Breast epithelium (tissue), 4 donors: ENCODE data around the gene KRTCAP2. TPM values are rescaled to one million over a fixed set of nuclear protein-coding genes. Genes with fewer than 3 reads are reported as not detected.

Source experiments
- DNase-seq, 2 donors: peaks; one replicate each; pipeline ENCODE4 v3.0.0-alpha.2; 2019; ENCODE audit warnings: low spot score in 2 of 2
- H3K27ac ChIP-seq, 2 donors: fragments of 200-600 bp; sonication (generic) in 1 of 2; one replicate each; pipeline ENCODE4 v1.5.1; 2016 to 2019; ENCODE audit warnings: mild to moderate bottlenecking in 1 of 2
- H3K27me3 ChIP-seq, 2 donors: fragments of 200-600 bp; sonication (generic) in 1 of 2; one replicate each; pipeline versions ENCODE4 v1.5.1 to v1.6.0; 2017 to 2019; ENCODE audit warnings: control low read depth in 1 of 2, mild to moderate bottlenecking in 1 of 2
- H3K36me3 ChIP-seq: fragments of 200-600 bp; one replicate; pipeline ENCODE4 v1.5.1; 2019
- H3K4me1 ChIP-seq, 2 donors: fragments of 200-600 bp; sonication (generic); one replicate each; pipeline ENCODE4 v1.5.1; 2016 to 2019; ENCODE audit warnings: control low read depth in 1 of 2
- H3K4me3 ChIP-seq, 3 donors: fragments of 200-600 bp; sonication (generic); 1 replicate in 2 of 3; 2 replicates in 1 of 3; pipeline ENCODE4 v1.5.1; 2016 to 2019; ENCODE audit warnings: mild to moderate bottlenecking in 3 of 3, moderate library complexity in 2 of 3
- H3K9me3 ChIP-seq, 2 donors: fragments of 200-600 bp; sonication (generic) in 1 of 2; one replicate each; pipeline ENCODE4 v1.5.1; 2016 to 2019; ENCODE audit warnings: control low read depth in 1 of 2
- CTCF ChIP-seq, 3 donors: fragments of 450-650 bp; IDR thresholded peaks; one replicate each; pipeline ENCODE4 v1.5.1; 2016 to 2017; ENCODE audit warnings: antibody characterized with exemption in 3 of 3, mild to moderate bottlenecking in 3 of 3, moderate library complexity in 3 of 3
- POLR2A ChIP-seq: fragments of 450-650 bp; IDR thresholded peaks from one replicate; pipeline ENCODE4 v1.6.1; 2016; ENCODE audit warnings: antibody characterized with exemption, mild to moderate bottlenecking, moderate library complexity
- POLR2AphosphoS5 ChIP-seq, 3 donors: sonication (generic); formaldehyde crosslinking; IDR thresholded peaks; one replicate each; pipeline ENCODE4 v1.6.1; 2017; ENCODE audit warnings: antibody characterized with exemption in 3 of 3
- intact Hi-C: fragments of 100-400 bp; cut with DNase I; formaldehyde crosslinking; loops from one replicate; pipeline ENCODE4 v1.15.1; 2023; ENCODE audit warnings: low total_unique reads
- total RNA-seq, 3 donors: library from RNA; depleted of rRNA; stranded (reverse); fragments of >200 nt; gene quantifications; one replicate each; pipeline ENCODE4 v1.1.0, GENCODE V29; 2016

KRTCAP2 gene
- total RNA-seq, 3 donors from 2014 or later = 104 to 147 (median 131) TPM

DNA sequence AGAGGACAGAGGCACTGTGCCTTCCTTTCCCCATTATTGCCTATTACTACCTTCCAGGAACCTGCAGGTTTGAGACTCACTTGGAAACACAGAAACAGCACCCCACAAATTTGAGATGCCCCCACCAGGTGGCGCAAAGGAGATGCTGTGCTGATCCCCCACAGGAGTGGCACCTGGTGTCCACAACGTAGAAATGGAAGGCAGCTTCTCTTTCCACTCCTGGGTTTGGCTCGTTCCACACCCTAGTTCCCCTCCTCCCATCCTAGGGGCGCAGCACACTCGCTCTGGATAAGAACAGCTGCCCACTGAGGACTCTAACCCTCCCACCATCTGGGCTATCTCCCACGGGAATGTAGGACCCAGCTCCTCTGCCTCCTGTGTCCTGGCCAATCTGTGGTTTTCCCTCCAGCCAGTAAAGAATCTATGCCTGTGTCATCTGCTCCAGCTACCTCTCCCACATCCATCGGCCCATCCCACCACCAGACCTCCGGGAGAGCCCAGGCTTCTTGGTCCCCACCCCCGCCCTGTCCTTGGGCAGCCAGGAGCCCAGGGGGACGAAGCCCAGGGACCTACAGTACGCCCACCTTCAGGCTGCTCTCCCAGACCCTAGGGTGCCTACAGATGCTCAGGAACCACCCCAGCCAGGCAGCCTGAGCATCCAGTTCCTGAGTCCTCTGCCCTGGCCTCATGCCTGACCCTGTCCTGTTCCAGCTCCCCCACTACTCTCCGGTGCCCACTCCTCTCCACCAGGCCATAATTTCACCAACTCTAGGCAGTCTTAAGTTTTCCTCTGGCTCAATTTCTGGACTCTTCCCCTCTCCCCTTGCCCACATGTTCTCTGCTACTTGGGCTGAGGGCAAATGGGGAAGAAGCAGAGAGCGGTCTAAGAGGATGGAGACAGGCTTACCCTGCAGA, 34.0 kb upstream of the KRTCAP2 start:
- intact Hi-C loops = no loop called here
- H3K4me3 ChIP-seq = peak overlapping the region; percentile 69 to 87 (median 78)
- no peaks in the 10 kb centered on the region for H3K9me3 ChIP-seq
- H3K36me3 ChIP-seq = no peaks in the 10 kb centered on the region
- TF ChIP-seq POLR2AphosphoS5 (IDR thresholded peaks at IDR 0.05) (peak in 1 of 3 donors; percentile 36), CTCF (IDR thresholded peaks at IDR 0.05) (peak; percentile 86 to 96 (median 92)), POLR2A (no peak)
- no peaks in the 10 kb centered on the region for H3K27me3 ChIP-seq
- peak; percentile 88 to 92 for DNase-seq
- peaks cover 8 to 20% of the 10 kb centered on the region in 2 donors for H3K4me1 ChIP-seq
- peak overlapping the region; percentile 100 for H3K27ac ChIP-seq

DNA sequence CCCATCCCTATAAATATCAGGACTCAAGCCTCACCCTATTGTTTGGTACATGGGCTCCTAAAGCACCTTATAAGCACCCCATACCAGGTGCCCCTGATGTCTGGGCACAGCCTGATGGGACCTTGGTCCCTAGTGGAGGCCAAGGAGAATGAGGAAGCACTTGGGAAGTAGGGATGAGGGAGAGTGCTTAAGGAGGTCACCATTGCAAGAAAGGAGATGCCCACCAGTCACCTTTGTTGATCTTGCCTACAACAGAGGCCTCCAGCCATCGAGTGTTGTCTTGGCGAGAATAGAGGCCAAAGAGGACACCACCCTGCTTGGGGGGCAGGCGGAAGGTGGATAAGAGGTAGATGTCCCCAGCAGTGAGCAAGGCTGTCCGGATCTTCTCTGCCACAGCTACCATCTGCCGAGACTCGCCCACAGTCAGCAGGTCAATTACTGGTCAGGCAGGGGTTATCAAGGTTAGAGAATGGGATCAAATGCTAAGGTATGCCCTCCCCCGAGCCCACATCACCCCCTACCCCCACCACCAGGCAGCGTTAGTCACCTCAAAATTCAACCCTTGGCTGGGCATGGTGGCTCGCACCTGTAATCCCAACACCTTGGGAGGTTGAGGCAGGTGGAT, 33.0 kb upstream of the KRTCAP2 start:
- H3K4me1 ChIP-seq = peaks cover 8 to 20% of the 10 kb centered on the region in 2 donors
- no peaks in the 10 kb centered on the region for H3K36me3 ChIP-seq
- H3K27ac ChIP-seq = peak overlapping the region in 1 of 2 donors; percentile 58
- no peak overlapping the region for H3K4me3 ChIP-seq
- no peaks in the 10 kb centered on the region for H3K27me3 ChIP-seq
- no peaks in the 10 kb centered on the region for H3K9me3 ChIP-seq
- intact Hi-C loops = no loop called here
- TF ChIP-seq POLR2A (no peak), CTCF (IDR thresholded peaks at IDR 0.05) (no peak), POLR2AphosphoS5 (IDR thresholded peaks at IDR 0.05) (no peak)
- DNase-seq = no peak

DNA sequence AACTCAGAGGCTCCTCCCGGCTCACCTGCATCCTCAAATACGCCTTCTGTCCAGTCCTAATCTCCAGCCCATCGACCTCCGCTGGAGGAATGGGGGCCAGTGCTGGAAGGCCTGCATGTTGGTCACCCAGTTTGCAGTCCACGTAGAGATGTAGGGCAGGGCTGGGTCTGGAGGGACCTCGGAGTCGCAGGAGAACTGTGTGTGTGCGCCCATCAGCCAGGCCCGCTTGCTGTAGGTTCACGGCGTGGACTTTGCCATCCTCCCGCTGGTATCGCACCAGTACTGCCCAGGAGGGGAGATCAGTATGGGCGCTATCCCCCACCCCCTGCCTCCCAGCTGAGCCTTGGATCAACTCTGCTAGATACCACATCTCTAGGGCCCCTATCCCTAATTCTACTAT, 31.9 kb upstream of the KRTCAP2 start:
- no peaks in the 10 kb centered on the region for H3K9me3 ChIP-seq
- H3K4me1 ChIP-seq = peaks cover 8 to 20% of the 10 kb centered on the region in 2 donors
- H3K4me3 ChIP-seq = no peak overlapping the region
- TF ChIP-seq CTCF (IDR thresholded peaks at IDR 0.05) = no peak
- intact Hi-C loops = no loop called here
- DNase-seq = no peak
- no peaks in the 10 kb centered on the region for H3K27me3 ChIP-seq
- no peaks in the 10 kb centered on the region for H3K36me3 ChIP-seq
- H3K27ac ChIP-seq = no peak overlapping the region

- TF ChIP-seq POLR2A = no peak
- TF ChIP-seq CTCF (IDR thresholded peaks at IDR 0.05) = no peak
- no peak for TF ChIP-seq POLR2AphosphoS5 (IDR thresholded peaks at IDR 0.05)
- intact Hi-C loops = no loop called here
- Histone ChIP-seq H3K4me1 (peaks cover 8 to 10% of the 10 kb centered on the region in 2 donors), H3K4me3 (no peak overlapping the region), H3K27me3 (no peaks in the 10 kb centered on the region), H3K27ac (no peak overlapping the region), H3K9me3 (no peaks in the 10 kb centered on the region), H3K36me3 (no peaks in the 10 kb centered on the region)
- no peak for DNase-seq
Observed at GRCh38 chr1:155202731-155203515, 29.8 kb upstream of the KRTCAP2 start.
